PC-3 (cell line): ENCODE results near the gene FANCE. TPM values are rescaled to one million over a fixed set of nuclear protein-coding genes. Genes with fewer than 3 reads are reported as not detected.

Experiments
- ATAC-seq: fragments of 200-7000 bp; cut with Tn5 transposase; 2 replicates; pipeline ENCODE4 v1.9.1; 2020; ENCODE audit warnings: mild to moderate bottlenecking, moderate library complexity
- BruUV-seq: library from RNA; stranded (reverse); fragments of 400-500 nt; replicated peaks from 2 replicates; lab custom pipeline; 2021; lab: Mats Ljungman, UMichigan
- CTCF ChIA-PET: fragments of 300-600 bp; sonication (Branson Sonifier 250); formaldehyde crosslinking; loops from one replicate; lab custom pipeline; 2022; ENCODE audit warnings: antibody characterized with exemption; lab: Charles Lee
- POLR2A ChIA-PET: fragments of 300-600 bp; sonication (Branson Sonifier 250); formaldehyde crosslinking; loops from one replicate; lab custom pipeline; 2022; ENCODE audit warnings: antibody characterized with exemption; ENCODE audit not compliant: unreplicated experiment; lab: Charles Lee
- DNase-seq: peaks from one replicate; pipeline ENCODE4 v3.0.0-alpha.2; 2015
- H2AFZ ChIP-seq: fragments of 300-600 bp; sonication (generic); 2 replicates; pipeline ENCODE4 v1.6.0; 2016; ENCODE audit warnings: antibody characterized with exemption, low read length
- H3F3A ChIP-seq: fragments of 300-600 bp; sonication (generic); one replicate; pipeline ENCODE4 v1.6.0; 2017; ENCODE audit warnings: antibody characterized with exemption, low read length, control low read depth, mild to moderate bottlenecking; ENCODE audit not compliant: unreplicated experiment
- H3K27ac ChIP-seq: fragments of 300-600 bp; sonication (generic); 2 replicates; pipeline ENCODE4 v1.5.1; 2016; ENCODE audit warnings: mild to moderate bottlenecking, low read length
- H3K27me3 ChIP-seq: fragments of 300-600 bp; sonication (generic); 2 replicates; pipeline ENCODE4 v1.6.1; 2016; ENCODE audit warnings: low read length, mixed read lengths
- H3K36me3 ChIP-seq: fragments of 300-600 bp; sonication (generic); 2 replicates; pipeline ENCODE4 v1.6.1; 2016; ENCODE audit warnings: low read depth, mixed run types, low read length, mixed read lengths
- H3K4me1 ChIP-seq: fragments of 300-600 bp; sonication (generic); 2 replicates; pipeline ENCODE4 v1.5.1; 2016; ENCODE audit warnings: low read length; ENCODE audit not compliant: insufficient read depth
- H3K4me2 ChIP-seq: fragments of 300-600 bp; sonication (generic); 2 replicates; pipeline ENCODE4 v1.6.0; 2016; ENCODE audit warnings: low read length
- H3K4me3 ChIP-seq: fragments of 300-600 bp; sonication (generic); 2 replicates; pipeline ENCODE4 v1.5.1; 2016; ENCODE audit warnings: mild to moderate bottlenecking, low read length, mixed read lengths
- H3K79me2 ChIP-seq: fragments of 300-600 bp; sonication (generic); 2 replicates; pipeline ENCODE4 v1.6.1; 2017; ENCODE audit warnings: low read length, mixed read lengths
- H3K9ac ChIP-seq: fragments of 300-600 bp; sonication (generic); 2 replicates; pipeline ENCODE4 v1.6.0; 2016; ENCODE audit warnings: mild to moderate bottlenecking, low read length
- H3K9me2 ChIP-seq: fragments of 300-600 bp; sonication (generic); replicated peaks from 2 replicates; pipeline ENCODE4 v1.6.1; 2016; ENCODE audit warnings: mixed run types, low read length, mixed read lengths
- H3K9me3 ChIP-seq: fragments of 300-600 bp; sonication (generic); 2 replicates; pipeline ENCODE4 v1.6.1; 2016; ENCODE audit warnings: low read length, mixed read lengths
- H4K20me1 ChIP-seq: fragments of 300-600 bp; sonication (generic); 2 replicates; pipeline ENCODE4 v1.6.1; 2016; ENCODE audit warnings: low read length, mixed read lengths
- CTCF ChIP-seq: fragments of 300-600 bp; sonication (generic); conservative IDR thresholded peaks from 2 replicates; pipeline ENCODE4 v1.5.1; 2017; ENCODE audit warnings: antibody characterized with exemption, low read depth, mild to moderate bottlenecking, low read length
- EZH2 ChIP-seq: fragments of 300-600 bp; sonication (generic); IDR thresholded peaks from one replicate; pipeline ENCODE4 v1.6.1; 2017; ENCODE audit warnings: antibody characterized with exemption, mild to moderate bottlenecking, low read length; ENCODE audit not compliant: unreplicated experiment
- EZH2phosphoT487 ChIP-seq: fragments of 300-600 bp; sonication (generic); IDR thresholded peaks from 2 replicates; pipeline ENCODE4 v1.6.1; 2018; ENCODE audit warnings: mild to moderate bottlenecking, antibody characterized with exemption, low read length, borderline replicate concordance
- intact Hi-C: fragments of 100-400 bp; cut with micrococcal nuclease; formaldehyde crosslinking; loops from 2 replicates; pipeline ENCODE4 v1.9.0; 2023
- total RNA-seq: library from RNA; depleted of rRNA; stranded (reverse); fragments of >200 nt; gene quantifications from 2 replicates; pipeline ENCODE4 v1.2.3, GENCODE V29; 2014

The FANCE gene
- total RNA-seq, 1 experiment from 2014 or later = 13.8 TPM

DNA sequence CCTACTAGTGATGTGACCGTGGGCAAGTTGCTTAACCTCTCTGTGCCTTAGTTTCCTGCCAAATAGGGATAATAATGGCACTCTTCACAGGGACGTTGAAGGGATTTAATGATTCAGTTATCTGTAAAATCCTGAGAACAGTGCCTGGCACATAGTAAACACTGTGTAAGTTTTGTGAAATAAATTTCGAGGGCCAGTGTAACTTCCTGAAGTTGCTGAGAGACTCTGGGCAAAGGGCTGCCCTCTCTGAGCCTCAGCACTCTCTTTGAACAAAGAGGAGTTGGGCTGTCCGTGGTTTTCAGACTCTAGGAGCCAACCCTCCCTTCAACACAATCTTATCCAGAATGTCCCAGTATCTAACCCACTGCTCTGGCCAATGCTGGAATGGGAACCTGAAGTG is 47.2 kb downstream of the FANCE start:
- intact Hi-C loops = no loop called here
- no peaks in the 10 kb centered on the region for H3K9me2 ChIP-seq

GRCh38 chr6:35500782-35501181 is 48.6 kb downstream of the FANCE start:
- Histone ChIP-seq H3K36me3 (no peaks in the 10 kb centered on the region), H3K4me3 (no peak overlapping the region), H3K9me2 (no peaks in the 10 kb centered on the region), H3K4me1 (peaks cover 15% of the 10 kb centered on the region), H2AFZ (no peak overlapping the region), H3K4me2 (no peak overlapping the region), H3K9me3 (no peaks in the 10 kb centered on the region), H4K20me1 (no peaks in the 10 kb centered on the region), H3K27ac (no peak overlapping the region), H3K27me3 (no peaks in the 10 kb centered on the region), H3F3A (no peaks in the 10 kb centered on the region), H3K79me2 (peaks cover 5% of the 10 kb centered on the region), H3K9ac (no peak overlapping the region)
- POLR2A ChIA-PET = no interaction called here
- intact Hi-C loops = no loop called here
- CTCF ChIA-PET = no interaction called here
- TF ChIP-seq CTCF = no peak
- no peak for TF ChIP-seq EZH2phosphoT487
- TF ChIP-seq EZH2 = no peak
- DNase-seq (peak; percentile 58), ATAC-seq (peak; percentile 3; the same call in 1 of the 2 replicates)
- no TSS peak for BruUV-seq

More for the DNA sequence above, 47.2 kb downstream of the FANCE start:
- TF ChIP-seq EZH2 = no peak
- no peak for TF ChIP-seq CTCF
- no peak for TF ChIP-seq EZH2phosphoT487
- DNase-seq = no peak
- H2AFZ ChIP-seq = no peak overlapping the region
- H3K4me1 ChIP-seq = peaks cover 28% of the 10 kb centered on the region
- H3K9me3 ChIP-seq = no peaks in the 10 kb centered on the region
- peaks cover 19% of the 10 kb centered on the region for H3K79me2 ChIP-seq
- H3K4me2 ChIP-seq = no peak overlapping the region
- no peak overlapping the region for H3K9ac ChIP-seq
- no peaks in the 10 kb centered on the region for H3F3A ChIP-seq
- BruUV-seq = no TSS peak
- H4K20me1 ChIP-seq = no peaks in the 10 kb centered on the region
- no peaks in the 10 kb centered on the region for H3K27me3 ChIP-seq
- H3K36me3 ChIP-seq = no peaks in the 10 kb centered on the region
- ChIA-PET CTCF (no interaction called here), POLR2A (no interaction called here)
- H3K27ac ChIP-seq = no peak overlapping the region
- H3K4me3 ChIP-seq = no peak overlapping the region
- ATAC-seq = no peak

DNA sequence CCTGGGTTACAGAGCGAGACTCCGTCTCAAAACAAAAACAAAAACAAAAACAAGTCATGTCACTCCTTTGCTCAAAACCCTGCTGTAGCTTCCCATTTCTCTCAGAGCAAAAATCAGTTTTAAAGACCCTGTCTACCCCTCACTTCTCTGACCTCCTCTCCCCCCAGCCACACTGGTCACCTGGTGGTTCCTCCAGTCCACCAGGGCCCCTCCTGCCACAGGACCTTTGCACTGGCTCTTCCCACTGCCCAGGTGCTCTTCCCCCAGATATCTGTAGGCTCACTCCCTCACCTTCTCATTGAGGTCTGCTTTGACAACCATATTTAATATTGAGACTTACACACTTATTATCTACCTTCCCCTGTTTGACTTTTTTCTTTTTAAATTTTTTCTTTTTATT is 49.6 kb downstream of the FANCE start:
- H3K27me3 ChIP-seq = no peaks in the 10 kb centered on the region
- peaks cover 13% of the 10 kb centered on the region for H3K4me1 ChIP-seq
- H3F3A ChIP-seq = no peaks in the 10 kb centered on the region
- H3K9me2 ChIP-seq = no peaks in the 10 kb centered on the region
- no peaks in the 10 kb centered on the region for H4K20me1 ChIP-seq
- POLR2A ChIA-PET = no interaction called here
- DNase-seq = no peak
- no peaks in the 10 kb centered on the region for H3K36me3 ChIP-seq
- CTCF ChIA-PET = no interaction called here
- H3K4me2 ChIP-seq = no peak overlapping the region
- H2AFZ ChIP-seq = no peak overlapping the region
- no peaks in the 10 kb centered on the region for H3K9me3 ChIP-seq
- no peak overlapping the region for H3K4me3 ChIP-seq
- intact Hi-C loops = no loop called here
- H3K79me2 ChIP-seq = no peaks in the 10 kb centered on the region
- H3K27ac ChIP-seq = no peak overlapping the region
- TF ChIP-seq CTCF (no peak), EZH2 (no peak), EZH2phosphoT487 (no peak)
- H3K9ac ChIP-seq = no peak overlapping the region
- BruUV-seq = no TSS peak
- ATAC-seq = no peak
